ENCODE measurements around the gene GPR162.
A peak's percentile ranks its signal among the peaks of the same experiment; 100 is the strongest.

Gene GPR162

GRCh38 chr12:6777386-6777785, 44.2 kb upstream of the GPR162 start:
- no peak for DNase-seq (ENCODE audit: low spot score)
- TF ChIP-seq, protein P1, sequence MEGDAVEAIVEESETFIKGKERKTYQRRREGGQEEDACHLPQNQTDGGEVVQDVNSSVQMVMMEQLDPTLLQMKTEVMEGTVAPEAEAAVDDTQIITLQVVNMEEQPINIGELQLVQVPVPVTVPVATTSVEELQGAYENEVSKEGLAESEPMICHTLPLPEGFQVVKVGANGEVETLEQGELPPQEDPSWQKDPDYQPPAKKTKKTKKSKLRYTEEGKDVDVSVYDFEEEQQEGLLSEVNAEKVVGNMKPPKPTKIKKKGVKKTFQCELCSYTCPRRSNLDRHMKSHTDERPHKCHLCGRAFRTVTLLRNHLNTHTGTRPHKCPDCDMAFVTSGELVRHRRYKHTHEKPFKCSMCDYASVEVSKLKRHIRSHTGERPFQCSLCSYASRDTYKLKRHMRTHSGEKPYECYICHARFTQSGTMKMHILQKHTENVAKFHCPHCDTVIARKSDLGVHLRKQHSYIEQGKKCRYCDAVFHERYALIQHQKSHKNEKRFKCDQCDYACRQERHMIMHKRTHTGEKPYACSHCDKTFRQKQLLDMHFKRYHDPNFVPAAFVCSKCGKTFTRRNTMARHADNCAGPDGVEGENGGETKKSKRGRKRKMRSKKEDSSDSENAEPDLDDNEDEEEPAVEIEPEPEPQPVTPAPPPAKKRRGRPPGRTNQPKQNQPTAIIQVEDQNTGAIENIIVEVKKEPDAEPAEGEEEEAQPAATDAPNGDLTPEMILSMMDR (IDR thresholded peaks at IDR 0.05; ENCODE audit: extremely low read depth, missing control alignments) = no peak

DNA sequence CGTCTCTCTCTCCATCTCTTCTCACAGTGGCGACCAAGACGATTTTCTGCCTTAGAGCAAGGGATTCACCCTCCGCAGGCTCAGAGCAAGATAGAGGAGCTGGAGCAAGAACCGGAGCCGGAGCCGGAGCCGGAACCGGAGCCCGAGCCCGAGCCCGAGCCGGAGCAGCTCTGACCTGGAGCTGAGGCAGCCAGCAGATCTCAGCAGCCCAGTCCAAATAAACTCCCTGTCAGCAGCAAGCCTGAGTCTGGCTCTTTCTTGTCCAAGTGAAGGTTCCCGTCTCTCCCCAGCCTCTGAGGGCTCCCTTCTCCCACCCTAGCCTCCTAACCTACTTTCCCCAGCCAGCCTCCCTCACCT, 43.4 kb upstream of the GPR162 start:
- DNase-seq (ENCODE audit: low spot score) = no peak
- TF ChIP-seq, protein P1 (IDR thresholded peaks at IDR 0.05; ENCODE audit: extremely low read depth, missing control alignments) = no peak

DNA sequence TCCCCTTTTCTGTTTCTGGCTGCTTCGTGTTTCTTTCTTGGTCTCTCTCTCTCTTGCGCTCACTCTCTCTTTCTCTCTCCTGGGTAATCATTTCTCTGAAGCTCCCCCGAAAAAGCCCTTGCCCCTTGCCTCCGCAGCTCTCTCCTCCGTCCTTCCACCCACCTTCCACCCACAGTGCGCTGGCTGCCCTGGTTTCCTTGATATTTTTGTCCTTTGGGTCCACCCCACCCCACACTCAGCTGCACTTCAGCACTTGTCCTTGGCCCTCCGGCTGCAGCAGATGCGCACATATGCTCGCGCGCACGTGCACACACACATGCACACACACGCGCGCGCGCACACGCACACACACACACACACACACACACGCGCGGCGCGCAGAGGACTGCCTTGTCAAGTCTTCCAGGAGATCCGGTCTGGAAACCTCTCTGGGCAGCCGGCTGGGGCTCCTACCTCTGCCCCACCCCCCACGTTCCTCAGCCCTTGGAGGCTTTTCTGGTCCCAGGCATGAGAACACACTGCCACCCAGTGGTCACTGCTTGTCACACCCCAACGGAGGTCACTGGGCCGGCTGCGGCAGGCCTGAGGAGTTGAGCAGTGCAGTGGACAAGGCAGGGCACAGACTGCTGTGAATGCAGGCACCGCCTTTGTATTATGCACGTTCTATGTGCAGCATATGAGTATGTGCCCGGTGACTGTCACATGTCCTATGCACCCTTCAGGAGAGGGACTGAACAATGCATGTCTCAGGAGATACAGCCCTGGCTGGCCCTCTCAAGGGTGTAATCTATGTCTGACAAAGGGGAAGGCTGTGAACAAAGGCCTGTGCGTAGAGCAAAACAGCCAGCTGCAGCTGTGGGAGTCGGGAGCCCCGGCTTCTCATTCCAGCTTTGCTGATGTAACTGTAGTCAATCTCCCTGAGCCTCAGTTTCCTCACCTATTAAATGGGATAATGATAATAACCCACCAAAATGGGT, 42.8 kb upstream of the GPR162 start:
- peak; percentile 85 for DNase-seq (ENCODE audit: low spot score)
- TF ChIP-seq, protein P1 (IDR thresholded peaks at IDR 0.05; ENCODE audit: extremely low read depth, missing control alignments) = peak; percentile 91

GRCh38 chr12:6779708-6780432, 41.8 kb upstream of the GPR162 start:
- TF ChIP-seq, protein P1 (IDR thresholded peaks at IDR 0.05; ENCODE audit: extremely low read depth, missing control alignments) = no peak

GRCh38 chr12:6780573-6780972, 41.0 kb upstream of the GPR162 start:
- TF ChIP-seq, protein P1 (IDR thresholded peaks at IDR 0.05; ENCODE audit: extremely low read depth, missing control alignments) = no peak
- DNase-seq (ENCODE audit: low spot score) = no peak

More at GRCh38 chr12:6779708-6780432, 41.8 kb upstream of the GPR162 start:
- no peak for DNase-seq (ENCODE audit: low spot score)

DNA sequence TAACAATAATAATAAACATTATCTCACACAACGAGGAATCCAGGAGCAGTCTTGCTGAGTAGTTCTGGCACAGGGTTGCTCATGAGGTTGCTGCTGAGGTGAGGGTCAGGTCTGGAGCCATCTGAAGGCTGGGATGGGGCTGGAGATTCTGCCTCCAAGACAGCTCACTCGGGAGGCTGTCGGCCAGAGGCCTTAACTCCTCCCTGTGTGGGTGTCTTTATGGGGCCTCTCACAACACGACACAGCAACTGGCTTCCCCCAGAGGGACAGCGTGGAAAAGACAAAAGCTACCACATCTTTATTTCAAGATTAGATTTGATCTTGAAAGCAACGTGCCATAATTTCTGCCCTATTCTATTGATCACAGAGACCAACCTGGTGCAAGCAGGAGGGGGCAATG, 39.5 kb upstream of the GPR162 start:
- TF ChIP-seq, protein P1 (IDR thresholded peaks at IDR 0.05; ENCODE audit: extremely low read depth, missing control alignments) = no peak
- no peak for DNase-seq (ENCODE audit: low spot score)

Measured in GM20000 (cell line).